HuH-7.5 (cell line): Measurements from ENCODE around the gene VTCN1.
A peak's percentile ranks its signal among the peaks of the same experiment; 100 is the strongest.
"Not testable (repeated sequence)": the region's sequence is repeated elsewhere in the genome, so short reads cannot be mapped to it uniquely, and the experiment has no call there.

ENCODE experiments used
- DNase-seq: peaks from one replicate; pipeline ENCODE4 v3.0.0; 2011; ENCODE audit warnings: low spot score

The VTCN1 gene

DNA sequence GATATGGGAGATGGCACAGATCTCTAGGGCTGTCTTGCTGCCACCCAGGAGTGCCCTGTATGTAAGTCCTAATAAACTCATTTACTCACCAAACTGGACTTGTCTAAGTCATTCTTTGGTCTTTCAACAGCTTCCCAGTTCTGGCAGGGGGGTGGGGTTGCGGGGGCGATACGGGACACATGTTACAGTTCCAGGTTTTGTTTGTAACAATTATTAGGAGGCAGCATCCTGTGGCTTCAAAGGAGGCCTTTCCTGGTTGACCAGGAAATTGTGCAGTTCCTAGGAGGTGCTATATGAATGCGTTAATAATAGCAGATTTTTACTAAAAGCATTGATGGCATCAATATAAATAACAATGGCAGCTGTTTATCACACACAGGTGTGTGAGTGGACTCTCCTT lies 46.5 kb downstream of the VTCN1 start:
- DNase-seq: no peak

DNA sequence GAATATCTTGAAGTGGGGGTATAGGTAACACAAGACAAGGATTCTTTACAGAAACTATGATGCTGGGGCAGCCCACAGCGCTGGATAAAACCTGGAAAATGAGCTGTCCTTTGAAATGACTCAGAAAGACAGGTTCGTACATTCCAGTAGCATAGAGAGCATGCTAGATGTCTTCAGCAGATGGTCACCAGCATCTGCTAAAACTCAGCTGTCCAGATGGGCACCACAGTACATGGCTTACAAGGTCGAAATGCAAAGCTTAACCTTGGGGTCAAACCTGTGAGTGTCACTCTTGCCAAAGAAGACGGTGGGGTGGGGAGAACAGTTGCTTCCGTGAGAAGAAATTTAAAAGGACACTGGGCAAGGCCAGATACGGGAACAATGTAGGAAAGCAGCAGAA lies 47.9 kb downstream of the VTCN1 start:
- DNase-seq: no peak

DNA sequence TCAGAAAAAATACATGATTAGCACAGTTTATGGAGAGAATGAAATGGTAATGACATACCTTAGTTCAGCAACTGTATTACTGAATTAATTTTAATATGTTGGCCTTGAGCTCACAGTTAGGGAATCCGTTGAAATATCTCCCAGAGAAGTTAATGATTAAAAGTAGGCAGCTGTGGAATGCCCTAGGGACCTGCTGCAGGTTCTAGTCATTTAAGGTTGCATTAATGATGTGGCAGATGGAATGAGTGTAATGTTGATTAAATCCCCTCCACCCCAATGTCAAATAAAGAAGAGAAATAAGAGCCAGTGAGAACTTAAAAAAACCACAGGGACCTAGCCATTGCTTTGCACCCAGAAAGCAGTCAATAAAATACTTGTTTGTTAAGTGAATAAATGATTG lies 48.8 kb downstream of the VTCN1 start:
- peak; percentile 15 for DNase-seq

DNA sequence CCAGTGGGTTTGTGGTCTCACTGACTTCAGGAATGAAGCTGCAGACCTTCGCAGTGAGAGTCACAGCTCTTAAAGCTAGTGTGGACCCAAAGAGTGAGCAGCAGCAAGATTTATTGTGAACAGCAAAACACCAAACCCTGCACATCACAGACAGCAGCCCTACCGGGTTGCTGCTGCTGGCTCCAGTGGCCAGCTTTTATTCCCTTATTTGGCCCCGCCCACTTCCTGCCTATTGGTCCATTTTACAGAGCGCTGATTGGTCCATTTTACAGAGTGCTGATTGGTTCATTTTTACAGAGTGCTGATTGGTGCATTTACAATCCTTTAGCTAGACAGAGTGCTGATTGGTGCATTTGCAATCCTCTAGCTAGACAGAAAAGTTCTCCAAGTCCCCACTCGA lies 59.4 kb downstream of the VTCN1 start:
- DNase-seq: not testable (repeated sequence)

DNA sequence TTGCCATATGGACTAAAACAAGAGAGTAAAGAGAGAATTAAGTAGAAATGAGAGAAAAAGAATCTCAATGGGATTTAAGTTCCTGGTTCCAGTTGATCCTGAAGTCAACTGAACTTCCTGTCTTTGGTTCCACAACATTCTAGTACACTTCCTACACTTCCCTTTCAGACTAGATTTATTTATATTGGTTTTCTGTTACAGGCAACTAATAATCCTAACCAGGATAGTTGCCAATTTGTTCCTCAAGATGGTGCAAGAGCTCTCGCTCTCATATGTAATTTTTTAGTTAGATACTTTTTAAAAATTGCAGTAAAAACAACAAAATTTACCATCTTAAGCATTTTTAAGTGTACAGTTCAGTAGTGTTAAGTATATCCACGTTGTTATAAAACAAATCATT lies 60.4 kb downstream of the VTCN1 start:
- no peak for DNase-seq

DNA sequence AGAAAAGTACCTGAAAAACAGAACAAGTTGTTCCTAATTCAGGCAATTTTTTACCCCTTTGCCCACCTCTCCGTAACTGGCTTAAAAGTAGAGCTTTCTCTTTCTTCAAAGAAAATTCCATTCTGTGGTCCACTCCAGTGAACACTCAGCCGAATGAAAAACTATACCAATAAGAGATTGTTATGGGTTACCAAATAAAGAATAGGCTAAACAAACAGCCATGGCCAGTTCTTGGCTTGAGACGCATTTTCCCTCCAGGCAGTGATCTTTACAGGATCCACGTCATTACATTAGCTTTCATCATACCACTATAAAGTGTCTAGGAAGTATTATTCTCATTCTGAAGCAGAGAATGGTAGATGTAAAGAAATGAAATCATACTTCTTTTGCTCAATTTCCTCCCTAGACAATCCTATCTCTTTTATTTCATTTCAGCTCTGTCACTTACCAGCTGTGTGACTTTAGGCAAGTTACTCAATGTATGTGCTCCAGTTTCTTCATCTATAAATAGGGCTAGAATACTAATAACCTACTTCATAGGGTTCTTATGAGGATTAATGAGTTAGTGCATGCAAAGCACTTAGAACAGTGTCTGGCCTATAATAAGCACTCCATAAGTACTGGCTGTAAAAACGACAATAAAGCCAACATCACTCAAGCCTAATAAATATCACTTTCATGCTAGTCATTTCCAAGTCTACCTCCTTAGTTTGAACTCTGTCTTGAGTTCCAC lies 62.7 kb downstream of the VTCN1 start:
- no peak for DNase-seq

DNA sequence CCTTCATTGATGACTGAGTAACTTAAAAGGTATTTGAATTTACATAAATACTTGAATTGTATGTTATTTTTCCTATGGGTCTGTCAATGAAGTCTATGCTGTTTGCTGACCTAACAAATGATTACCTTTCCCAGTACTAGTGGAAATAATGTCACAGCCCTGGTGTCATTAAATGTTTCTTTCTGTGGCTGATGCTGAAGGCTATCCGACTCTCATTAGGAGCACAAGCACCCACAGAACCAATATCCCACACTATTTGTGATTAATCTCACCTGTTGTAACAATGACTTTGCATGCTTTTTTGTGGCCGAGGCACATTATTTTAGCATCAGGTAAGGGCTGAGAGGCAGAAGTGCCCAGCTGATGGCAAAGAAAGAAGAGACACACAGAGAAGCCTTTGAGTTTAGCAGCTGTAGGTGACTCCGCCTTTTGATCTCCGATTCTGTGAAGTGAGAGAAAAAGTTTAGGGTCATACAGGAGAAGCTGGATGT lies 63.3 kb downstream of the VTCN1 start:
- no peak for DNase-seq

DNA sequence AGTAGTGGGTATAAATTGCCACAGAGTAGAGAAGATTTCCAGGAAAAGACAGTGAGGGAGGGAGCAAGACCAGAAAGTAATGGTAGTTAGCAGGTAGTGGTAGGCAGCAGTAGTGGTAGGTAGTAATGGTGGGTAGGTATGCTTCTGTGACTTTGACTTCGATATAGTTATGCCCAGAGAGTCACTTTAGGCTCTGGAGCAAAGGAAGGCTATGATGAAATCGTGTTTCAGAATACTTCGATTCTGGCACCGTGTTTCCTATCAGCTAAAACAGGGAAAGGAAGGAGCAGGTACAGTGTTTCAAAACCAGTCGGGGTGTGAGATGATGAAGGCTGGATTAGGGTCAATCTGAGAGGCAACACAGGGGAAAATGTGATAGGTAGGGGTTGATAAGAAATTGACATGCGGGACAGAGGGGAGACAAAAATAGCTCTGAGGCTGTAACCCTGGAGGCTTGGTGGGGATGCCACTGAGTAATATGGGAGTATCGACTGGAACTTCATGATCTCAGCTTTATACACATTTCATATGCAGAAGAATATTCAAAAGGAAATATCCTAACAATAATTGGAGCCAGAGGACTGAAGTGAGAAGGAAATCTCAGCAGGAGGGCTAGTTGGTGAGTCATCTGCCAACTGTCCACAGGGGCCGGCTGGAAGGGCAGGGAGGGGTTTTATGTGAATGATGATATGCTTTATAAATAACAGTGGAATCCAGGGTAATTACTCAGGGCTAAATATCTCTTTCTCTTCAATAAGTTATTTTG lies 64.0 kb downstream of the VTCN1 start:
- DNase-seq: no peak

DNA sequence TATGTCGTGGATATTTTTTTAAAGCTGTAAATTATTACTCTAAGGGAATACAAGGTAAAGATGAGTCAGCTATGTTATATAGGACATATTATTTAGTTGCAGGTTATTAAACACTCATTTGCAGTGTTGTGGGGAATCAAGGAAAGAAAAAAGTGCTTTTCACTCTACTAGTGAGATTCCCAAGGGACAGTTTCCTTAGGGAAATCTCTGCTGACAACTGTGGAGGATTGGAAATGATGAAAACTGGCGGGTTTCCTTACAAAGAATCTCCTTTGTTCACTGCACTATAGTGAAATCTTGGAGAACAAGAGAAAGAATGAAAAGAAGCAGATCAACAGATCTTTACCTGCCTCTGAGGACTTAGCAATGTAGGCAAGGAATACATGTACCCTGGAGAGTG lies 64.7 kb downstream of the VTCN1 start:
- DNase-seq: no peak

DNA sequence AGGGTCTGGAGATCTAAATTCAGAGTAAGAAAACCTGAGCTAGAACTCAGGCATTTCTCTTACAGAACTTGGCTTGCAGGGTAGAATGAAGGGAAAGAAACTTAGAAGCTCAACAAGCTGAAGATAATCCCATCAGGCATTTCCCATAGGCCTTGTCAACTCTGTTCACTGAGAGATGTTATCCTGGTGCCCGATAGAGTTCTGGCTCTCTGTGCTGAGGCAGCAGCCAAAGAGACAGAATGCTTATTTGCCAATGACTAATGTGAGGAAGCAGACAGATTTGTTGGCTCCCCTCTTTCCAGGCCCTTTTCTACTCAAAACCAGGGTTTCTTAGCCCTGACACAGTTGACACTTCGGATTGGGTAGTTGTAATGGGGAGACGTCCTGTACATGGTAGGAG lies 66.9 kb downstream of the VTCN1 start:
- no peak for DNase-seq

DNA sequence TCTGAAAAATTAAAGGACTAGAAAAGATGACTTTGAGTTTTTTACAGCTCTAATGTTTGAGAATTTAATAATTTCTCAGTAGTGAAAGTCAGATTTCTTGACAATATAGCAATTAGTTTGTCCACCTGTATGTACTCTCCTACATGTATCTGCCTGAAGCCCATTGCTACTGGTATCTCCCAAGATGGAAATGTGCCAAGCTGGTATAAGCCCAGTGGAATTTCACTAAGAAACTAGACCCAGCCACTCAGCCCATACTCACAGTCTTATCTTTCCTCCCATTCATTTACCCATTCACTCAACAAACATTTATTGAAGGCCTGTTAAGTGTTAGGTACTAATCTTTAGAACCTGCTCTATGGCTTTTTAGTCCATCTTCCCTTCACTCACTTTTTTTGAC lies 67.6 kb downstream of the VTCN1 start:
- DNase-seq: no peak

DNA sequence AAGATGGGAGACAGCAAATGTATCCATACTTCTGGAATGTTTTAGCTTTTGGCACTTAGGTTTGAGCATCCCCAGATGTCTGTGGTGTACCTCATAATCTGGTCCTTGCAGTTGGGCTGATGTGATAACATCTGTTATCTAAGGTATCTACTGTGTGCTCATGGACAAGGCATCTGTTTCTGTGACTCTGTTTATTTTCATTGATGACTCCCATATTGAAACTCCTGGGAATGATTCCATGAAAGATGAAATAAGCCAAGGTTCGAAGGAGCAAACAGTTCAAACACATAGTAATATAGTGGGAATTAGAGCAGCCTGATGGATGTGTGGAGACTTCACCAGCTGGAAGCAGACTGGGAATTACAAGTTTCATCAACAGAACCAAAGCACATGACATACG lies 68.5 kb downstream of the VTCN1 start:
- DNase-seq: no peak

DNA sequence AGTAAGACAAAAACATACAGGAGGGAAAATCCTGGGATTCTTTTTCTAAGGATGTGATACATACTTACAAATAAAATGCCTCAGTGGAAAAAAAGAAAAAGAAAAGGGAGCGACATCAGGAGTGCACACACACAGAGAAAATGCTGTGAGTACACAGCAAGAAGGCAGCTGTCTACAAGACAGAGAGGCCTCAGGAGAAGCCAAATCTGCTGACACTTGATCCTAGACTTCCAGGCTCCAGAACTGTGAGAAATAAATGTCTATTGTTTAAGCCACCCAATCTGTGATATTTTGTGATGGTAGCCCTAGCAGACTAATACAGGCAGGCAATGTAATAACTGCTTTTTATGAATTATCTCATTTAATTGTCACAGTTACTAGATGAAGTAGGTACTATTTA lies 72.2 kb downstream of the VTCN1 start:
- no peak for DNase-seq

DNA sequence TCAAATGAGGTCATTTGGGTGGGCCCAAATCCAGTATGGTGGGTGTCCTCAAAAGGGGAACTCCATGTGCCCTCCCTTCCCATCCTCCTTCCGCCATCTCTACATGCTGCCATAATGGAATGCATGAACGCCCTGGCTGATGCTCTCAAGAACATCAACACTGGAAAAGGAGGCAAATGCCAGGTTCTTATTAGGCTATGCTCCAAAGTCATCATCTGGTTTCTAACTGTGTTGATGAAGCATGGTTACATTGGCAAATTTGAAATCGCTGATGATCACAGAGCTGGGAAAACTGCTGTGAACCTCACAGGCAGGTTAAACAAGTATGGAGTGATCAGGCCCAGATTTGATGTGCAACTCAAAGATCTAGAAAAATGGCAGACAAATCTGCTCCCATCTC lies 72.6 kb downstream of the VTCN1 start:
- no peak for DNase-seq

DNA sequence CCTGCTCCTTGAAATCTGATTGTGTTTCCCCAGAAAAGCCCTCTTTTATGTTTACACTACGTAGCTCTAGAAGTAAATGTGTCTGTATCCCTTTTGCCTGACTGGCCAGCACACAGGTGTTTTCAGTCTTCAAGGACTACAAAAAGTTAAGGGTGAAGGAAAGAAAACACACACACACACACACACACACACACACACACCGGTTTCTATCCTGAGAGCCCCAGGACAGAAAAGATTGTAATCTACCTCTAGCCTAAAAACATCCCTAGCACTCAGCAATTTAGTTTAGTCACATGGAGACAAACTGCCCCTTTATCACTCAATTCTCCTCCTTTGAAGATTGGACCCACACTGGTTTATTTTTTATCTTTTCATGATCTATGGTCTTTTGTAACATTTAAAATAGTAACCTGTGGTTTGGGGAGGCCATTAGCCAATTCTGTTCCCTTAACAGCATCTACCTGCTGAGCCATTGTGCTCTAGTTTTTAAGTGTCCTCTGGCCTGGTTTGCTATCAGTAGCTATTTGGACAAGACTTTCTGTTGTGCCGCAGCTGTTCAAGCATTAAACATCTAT lies 73.4 kb downstream of the VTCN1 start:
- no peak for DNase-seq

DNA sequence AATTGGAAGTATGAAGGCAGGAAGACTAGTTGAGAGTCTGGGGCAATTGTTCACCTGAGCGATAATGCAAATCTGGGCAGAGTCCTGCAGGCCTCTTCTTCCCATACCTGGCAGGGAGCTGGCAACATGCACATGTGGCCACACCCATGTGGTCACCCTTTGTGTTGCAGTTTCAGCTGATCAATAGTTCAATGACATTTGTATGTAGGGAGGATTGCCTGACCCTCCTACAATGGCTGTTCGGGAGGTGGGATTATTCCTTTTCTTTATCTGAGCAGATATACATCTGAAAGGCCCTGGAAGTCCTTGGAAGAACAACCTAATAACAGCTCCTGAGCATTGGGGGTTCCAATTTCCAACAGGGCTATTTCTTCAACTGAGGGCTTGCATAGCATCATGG lies 74.0 kb downstream of the VTCN1 start:
- DNase-seq: no peak

DNA sequence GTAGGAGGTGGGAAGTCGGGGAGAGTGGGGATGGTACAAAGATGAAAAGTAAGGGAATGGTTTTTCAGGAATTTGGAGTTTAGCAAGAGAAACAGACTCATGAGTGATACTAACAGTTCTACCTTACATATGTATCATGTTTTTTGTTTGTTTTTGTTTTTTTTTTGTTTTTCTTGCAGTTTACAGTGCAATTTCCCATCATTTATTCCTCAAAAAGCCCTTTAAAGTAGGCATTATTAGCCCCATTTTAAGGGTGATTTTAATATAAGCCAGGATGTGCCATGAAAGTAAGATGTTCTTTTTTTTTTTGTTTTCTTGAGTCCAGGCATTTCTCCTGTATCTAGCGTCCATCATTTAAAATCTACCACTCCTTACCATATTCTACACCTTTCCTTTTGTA lies 75.4 kb downstream of the VTCN1 start:
- DNase-seq: no peak

DNA sequence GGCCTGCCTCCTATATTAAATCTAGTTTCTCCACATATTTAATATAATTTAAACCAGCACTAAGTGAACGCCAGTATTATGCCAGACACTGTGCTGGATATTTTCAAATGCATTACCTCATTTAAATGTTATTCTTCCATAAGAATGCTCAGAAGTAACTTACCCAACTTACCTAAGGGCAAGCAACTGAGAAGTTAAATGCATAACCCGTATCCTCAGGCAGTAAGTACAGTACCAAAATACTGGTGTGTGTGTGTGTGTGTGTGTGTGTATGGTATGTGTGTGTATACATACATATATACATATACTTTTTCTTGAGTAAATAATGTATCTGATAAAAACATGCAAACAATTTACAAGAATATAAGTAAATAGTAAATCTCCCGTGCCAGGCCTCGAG lies 80.2 kb downstream of the VTCN1 start:
- DNase-seq: no peak

DNA sequence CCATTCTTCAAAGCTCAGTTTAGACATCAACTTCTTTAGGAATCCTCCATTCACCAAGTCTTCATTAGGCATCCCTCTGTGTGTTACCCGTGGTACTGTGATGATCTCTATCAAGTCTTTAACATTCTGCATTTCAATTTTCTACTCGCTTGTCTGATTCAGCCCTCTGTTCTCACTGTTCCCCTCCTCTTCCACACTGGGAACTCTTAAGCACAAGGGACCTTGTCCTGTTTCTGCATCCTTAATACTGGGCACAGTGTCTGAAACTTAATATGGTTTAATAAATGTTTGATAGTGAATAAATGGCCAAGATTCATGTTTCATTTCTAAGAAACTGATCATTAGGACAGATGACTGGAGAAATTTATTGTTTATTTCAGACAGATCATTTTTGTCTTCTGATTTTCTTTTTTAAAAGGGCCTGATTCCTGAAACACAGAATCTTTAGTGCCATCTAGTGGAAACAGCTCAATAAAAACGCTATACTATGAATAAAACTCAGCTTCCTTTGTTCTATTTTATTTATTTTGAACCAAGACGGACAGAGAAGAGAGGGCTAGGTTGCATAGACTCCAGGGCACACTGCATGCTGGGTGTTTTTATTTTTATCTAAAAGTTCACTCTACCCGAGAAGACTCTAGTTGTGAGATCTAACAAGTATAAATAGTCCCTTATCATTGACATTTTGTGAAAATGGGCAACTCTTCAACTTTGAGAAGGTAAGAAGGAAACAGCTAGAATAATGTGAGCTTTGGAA lies 82.2 kb downstream of the VTCN1 start:
- DNase-seq: peak; percentile 6

DNA sequence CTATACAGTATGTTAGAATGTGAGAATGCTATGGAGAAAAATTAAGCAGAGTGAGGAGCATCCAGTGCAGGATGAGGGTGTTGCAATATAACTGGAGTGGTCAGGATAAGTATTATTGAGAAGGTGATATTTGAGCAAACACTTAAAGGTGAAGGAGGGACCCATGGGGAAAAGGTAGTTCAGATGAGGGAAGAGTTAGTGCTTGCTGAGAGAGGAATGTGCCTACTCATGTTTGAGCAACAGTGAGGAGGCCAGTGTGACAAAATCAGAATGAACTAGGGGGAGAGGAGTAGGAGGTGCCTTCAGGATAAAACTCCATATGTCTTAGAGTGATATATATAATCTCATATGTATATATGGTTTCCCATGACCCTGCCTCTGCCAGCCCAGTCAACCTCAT lies 82.9 kb downstream of the VTCN1 start:
- no peak for DNase-seq

DNA sequence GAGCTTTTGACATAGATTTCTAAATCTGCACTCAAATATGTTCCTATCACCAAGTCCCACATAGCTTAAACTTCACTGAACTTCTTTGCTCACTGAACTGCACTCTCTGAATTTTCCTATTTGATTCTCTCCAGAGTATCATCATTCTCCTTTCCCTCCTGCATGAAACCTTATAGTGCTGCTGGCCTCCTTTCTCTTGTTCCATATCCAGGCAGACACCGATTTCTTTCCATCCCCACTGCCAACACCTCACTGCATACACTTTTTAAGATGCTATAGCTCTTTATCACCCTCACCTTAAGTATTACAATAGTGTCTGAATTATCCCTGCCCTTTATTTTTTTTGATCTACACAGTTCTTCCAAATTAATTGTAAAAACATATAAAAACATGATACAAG lies 86.1 kb downstream of the VTCN1 start:
- DNase-seq: no peak

DNA sequence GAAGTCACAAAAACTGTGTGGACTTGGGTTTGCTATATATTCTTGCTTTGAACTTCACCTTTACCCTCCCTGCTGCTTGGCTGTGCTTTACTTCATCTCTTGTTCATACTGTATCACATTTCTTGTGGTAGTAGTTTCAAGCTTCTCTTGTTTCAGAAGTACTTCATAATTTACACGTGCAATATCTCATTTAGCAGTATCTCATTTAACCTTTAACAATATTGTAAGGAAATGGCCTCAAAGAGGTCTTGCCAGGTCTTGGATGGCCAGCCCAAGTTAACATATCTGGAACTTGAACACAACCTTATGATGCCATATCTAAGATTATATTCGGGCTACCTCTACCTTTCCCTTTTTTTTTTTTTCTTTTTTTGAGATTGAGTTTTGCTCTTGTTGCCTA lies 87.5 kb downstream of the VTCN1 start:
- no peak for DNase-seq
